Measurements from ENCODE around the gene PTPN4.

The PTPN4 gene

DNA sequence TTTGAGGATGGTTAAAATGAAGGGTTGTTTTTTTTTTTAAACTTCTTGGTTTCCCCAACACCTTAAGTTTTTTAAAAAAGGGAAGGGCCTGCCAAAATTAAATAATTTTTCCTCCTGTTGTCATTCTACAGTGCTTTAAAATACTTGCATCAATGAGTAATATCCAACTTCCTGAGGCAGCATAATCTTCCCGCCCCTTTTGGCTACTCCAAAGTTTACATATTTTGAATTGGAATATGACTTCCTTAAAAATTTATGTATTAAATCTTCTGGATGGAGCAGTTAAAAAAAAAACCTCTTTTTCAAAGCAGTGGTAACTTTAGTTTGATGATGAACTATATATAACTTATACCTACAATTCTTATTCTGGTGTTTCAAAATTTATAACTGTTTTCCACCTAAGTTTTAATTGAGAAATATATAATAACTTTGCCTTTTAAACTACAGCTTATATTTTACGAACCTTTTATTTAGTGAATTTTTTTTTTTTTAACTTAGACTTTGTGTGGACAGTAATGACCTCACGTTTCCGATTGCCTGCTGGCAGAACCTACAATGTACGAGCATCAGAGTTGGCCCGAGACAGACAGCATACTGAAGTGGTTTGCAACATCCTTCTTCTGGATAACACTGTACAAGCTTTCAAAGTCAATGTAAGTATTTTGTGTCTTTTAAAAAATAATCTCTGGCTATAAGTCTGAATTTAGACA, 49.8 kb downstream of the PTPN4 start:
- DNase-seq (ENCODE audit: low read depth) = peak; percentile 65

DNA sequence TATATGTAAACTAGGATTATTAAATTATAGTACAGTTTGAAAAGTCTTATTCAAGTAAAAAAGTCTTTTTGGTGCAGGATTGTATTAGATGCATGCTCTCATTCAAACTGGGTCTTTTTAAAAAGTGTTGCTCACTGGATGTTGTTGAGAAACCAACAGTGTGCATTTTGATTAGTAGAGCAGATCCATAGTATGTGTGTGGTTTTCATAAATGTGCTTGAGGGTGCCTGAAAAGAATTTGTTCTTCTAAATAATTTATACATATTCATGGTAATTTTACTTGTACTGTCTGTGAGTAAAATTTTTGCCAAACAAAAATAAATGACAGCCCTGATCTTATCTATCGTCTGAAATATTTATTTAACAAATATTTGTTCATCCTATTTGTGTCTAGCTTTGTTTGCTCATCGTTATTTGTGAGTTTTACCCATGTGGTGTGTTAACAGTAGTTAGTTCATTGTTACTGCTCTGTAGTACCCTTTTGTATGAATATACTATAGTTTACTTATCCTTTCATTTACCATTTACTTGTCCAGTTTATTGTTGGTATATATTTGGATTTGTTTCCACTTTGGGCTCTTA, 50.4 kb downstream of the PTPN4 start:
- no peak for DNase-seq (ENCODE audit: low read depth)

DNA sequence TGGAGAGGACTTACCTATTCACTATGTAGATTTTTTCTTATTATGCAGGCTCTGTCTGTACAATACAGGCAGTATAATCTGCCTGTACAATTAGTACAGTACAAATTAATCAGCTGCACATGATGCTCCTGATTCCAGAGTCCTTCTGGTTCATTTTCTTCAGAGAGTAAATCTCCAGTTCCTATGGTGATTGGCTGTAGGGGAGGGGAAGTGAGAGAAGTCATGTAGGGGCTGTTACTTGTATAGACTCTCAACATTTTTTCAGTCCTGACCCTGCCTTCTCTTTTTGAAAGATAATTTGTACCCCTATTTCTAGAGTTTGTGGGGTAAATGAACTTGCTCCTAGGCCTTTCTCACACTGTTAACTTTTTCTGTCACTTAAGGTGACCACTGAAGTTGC, 54.5 kb downstream of the PTPN4 start:
- no peak for DNase-seq (ENCODE audit: low read depth)

DNA sequence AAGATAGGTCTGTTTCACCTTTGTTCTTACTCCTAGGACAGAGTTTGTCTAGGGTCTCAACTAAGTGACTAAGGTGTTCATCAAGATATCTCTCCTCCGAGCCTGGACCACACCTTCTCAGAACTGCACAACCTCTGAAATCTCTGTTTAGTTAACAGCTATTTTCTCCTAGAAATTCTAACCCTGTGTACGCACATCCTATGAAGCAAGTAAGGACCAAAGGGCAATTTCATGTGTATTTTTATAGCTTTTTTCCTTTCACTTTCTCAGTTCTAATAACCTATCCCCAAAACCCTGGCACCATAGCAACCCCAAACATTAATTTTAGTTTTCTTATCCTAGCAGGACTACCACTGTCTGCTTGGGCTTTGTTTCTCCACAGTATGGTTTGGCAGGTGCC, 59.1 kb downstream of the PTPN4 start:
- DNase-seq (ENCODE audit: low read depth) = no peak

DNA sequence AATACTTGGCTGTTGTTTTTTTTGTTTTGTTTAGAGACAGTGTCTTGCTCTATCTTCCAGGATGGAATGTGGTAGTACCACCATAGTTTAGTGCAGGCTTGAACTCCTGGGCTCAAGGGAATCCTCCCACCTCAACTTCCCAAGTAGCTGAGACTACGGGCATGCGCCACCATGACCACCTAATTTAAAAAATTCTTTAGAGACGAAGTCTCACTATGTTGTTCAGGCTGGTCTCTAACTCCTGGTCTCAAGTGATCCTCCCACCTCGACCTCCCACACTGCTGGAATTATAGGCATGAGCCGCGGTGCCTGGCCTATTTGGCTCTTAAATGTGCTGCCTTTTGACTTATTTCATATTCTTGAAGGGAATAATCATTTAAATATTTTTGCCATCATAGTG, 60.1 kb downstream of the PTPN4 start:
- no peak for DNase-seq (ENCODE audit: low read depth)

DNA sequence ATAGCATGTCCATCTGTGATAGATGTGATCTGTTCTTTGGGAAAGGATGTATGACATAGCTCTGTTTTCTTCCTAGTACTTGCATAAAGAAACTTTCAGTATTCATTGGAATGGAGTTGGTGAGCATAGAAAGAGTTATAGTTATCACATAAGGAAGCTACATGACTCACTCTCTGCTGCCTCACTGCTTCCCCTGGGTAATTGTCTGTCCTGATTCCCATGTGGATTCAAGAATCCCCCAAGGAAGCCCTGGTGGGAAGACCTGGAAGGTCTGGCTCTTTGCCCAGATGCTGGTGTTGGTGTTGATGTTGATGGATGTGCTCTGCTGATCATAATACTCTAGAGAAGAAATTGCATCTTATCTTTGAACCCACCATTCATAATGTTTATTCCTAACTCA, 60.6 kb downstream of the PTPN4 start:
- no peak for DNase-seq (ENCODE audit: low read depth)

DNA sequence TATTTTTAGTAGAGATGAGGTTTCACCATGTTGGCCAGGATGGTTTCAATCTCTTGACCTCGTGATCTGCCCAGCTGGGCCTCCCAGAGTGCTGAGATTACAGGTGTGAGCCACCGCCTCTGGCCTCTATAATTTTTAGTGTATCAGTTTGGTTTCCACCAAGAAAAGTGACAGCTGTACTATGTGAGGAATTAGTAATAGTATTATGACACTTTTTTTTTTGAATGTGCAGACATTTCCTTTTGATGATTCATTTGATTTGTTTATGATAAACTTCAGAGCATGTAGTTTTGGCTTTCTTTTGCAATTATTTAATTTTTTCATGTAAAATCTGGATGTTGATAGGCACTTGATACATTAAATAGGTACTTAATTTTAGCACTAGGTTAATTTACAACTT, 61.5 kb downstream of the PTPN4 start:
- no peak for DNase-seq (ENCODE audit: low read depth)

DNA sequence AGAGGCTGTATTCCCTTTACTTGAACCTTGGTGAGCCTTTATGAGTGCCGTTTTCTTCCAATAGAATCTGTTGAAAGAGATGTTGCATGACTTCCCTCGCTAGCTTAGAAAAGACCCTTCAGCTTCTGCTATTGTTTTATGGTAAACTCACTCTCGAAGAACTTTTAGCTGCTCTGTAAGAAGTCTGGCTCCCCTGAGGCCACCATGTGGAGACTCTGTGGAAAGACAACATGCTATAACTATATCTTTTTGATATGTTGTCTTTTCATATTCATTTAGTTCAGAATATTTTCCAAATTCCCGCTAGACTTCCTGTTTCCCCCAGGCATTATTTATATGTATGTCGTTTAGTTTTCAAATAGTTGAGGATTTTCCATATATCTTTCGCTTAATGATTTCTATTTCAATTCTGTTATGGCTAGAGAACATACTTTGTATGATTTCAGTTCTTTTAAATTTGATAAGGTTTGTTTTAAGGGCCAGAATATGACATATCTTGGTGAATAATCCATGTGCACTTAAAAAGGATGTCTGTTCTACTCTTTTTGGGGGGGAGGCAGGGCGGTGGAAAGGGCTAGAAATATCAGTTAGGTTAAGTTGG, 64.1 kb downstream of the PTPN4 start:
- no peak for DNase-seq (ENCODE audit: low read depth)

DNA sequence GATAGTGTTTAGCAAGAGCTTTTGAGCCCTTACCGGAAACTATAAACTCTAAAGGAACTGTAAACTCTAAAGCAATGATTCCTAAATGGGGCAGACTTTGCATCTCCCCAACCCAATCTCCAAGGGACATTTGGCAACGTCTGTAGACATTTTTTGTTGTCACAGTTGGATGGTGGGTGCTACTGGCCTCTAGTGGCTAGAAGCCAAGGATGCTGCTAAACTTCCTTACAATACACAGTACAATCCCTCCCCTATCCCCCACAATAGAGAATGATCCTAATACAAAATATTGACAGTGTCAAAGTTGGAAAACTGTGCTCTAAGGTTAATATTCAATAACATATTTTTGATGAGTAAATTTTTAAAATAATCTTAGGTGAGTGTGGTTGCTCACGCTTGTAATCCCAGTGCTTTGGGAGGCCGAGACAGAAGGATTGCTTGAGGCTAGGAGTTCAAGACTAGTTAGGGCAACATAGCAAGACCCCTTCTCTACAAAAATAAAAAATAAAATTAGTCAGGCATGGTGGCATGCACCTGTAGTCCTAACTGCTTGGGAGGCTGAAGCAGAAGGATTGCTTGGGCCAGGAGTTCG, 66.7 kb downstream of the PTPN4 start:
- DNase-seq (ENCODE audit: low read depth) = no peak

DNA sequence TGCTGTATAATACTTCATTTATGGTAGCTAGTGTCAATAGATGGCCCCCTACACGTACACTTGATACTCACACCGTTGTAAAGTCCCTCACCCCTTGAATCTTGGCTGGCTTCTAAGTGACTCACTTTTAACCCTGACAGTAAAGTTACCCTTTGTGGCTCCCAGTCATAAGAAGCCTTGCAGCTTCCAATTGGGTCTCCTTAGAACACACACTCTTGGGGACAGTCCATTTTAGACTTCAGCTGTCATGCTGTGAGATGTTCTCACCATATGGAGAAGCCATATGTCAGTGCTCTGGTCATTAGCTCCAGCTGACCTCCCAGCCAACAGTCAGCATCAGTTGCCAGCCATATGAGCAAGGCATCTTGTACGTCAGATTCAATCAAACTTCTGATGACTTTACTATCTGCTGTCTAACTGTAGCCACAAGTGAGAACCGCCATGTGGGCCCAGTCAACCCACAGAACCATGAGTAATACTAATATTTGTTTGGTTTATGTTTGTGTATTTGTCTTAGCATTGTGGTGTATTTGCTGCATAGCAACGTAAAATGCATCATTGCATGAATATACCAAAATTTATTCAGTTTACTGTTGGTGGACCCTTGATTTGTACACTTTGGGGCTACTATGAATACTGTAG, 68.3 kb downstream of the PTPN4 start:
- DNase-seq (ENCODE audit: low read depth) = no peak

DNA sequence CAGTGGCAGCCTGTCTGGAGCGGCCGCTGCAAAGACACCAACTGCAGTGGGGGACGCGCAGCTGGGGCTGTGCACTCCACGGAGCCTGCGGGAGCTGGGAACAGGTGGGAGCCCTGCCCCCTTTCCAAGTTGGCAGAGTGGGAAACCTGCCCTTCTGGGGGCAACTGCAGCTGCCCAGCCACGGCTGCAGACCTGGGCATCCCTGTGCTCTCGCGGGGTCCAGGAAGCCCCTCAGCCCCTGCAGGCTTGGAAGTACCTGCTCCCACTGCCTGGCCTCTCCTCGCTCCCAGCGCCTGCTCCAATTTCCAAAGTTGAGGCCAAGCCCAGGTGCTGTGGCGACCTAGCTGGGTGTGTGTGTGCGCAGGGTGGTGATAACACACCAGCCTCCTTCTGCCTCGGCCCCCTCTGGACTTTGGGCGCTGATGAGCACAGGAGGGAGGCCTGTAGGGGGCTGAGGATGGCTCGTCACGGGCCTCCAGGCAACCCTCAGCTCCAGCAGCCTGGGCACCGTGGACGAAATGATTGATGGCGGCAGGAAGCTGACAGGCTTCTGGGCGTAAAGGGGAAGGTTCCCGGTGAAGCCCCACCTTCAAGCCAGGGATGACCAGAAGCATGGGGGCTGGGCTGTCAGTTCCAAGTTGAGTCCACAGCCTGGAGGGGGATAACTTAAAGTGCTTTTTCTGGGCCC, 76.9 kb downstream of the PTPN4 start:
- no peak for DNase-seq (ENCODE audit: low read depth)

DNA sequence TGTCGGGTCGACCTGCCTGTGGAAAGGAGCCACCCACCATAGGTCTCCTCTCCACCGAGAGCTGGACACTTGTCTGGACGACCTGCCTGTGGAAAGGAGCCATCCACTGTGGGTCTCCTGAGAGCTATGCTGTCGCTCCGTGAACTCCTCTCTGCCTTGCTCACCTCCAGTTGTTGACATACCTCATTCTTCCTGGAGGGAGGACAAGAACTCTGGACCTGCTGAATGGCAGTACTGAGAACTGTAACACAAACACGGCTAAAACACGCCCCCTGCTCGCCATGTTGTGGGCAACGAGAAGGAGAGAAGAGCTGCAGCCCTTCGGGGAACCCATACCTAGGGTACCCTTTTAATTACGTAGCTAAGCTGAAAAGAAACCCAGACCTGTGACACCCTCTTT, 77.6 kb downstream of the PTPN4 start:
- DNase-seq (ENCODE audit: low read depth) = no peak

DNA sequence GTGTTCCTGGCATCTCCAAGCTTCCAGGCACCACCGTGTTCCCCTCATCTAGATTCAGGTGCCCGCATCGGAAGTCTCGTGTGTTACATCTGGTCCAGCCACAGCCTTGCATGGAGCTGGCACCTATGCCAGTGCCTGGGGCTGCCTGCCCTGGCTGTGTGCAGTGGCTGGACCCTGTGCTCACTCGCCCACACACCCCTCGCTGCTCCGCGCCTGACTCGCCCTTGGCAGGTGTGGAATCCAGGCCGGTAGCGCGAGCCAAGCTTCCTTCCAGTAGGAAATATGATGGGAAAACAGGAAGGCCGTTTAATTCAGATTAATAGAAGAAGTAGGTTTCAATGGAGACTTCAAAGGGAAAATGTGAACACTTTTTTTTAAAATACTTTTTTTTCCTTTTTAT, 78.0 kb downstream of the PTPN4 start:
- no peak for DNase-seq (ENCODE audit: low read depth)

DNA sequence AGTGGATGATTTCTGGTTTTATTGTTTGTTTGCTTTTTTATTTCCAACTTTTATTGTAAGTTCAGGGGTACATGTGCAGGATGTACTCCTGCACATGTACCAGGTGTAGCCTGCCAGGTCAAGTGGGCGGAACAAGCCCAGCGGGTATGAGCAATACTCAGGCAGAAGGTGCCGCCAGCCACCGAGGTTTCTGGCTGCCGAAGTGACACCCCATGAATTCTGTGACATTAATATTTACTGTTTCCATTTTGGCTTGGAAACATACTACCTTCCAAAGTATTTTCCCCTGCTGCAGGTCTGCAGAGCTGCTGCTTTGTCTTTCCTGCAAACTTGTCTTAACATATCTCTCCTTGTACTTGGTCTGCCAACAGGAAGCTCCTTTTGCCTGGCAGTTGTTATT, 78.5 kb downstream of the PTPN4 start:
- no peak for DNase-seq (ENCODE audit: low read depth)

DNA sequence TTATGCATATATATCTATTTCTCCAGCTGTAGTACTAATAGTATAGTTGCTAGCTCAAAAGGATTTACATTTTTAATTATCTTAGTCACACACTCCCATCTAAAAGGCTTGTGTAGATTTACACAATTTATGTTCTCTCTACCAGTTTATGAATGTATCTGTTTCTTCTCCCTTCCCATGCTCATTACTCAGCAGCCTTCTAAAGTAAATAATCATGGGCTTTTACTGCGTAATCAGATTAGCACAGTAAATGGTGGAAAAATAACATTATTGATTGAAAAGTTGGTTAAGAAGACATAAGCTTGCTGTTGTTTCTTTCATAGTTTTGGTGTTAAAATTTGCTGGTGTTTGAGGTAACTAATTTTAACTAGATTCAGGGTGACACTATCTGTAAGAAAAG, 81.8 kb downstream of the PTPN4 start:
- no peak for DNase-seq (ENCODE audit: low read depth)

DNA sequence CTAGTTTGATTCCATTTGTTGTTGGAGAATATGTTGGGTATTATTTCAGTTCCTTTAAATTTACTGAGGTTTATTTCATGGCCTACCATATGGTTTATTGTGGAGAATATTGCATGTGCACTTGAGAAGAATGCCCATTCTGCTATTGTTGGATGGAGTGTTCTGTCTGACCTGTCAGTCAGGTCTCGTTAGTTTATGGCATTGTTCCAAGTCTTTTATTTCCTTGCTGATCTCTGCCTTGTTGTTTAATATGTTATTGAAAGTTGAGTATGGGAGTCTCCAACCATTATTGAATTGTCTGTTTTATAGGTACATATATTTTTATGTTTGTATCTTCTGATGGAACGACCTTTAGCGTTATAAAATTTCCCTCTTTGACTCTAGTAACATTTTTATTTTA, 86.3 kb downstream of the PTPN4 start:
- no peak for DNase-seq (ENCODE audit: low read depth)

DNA sequence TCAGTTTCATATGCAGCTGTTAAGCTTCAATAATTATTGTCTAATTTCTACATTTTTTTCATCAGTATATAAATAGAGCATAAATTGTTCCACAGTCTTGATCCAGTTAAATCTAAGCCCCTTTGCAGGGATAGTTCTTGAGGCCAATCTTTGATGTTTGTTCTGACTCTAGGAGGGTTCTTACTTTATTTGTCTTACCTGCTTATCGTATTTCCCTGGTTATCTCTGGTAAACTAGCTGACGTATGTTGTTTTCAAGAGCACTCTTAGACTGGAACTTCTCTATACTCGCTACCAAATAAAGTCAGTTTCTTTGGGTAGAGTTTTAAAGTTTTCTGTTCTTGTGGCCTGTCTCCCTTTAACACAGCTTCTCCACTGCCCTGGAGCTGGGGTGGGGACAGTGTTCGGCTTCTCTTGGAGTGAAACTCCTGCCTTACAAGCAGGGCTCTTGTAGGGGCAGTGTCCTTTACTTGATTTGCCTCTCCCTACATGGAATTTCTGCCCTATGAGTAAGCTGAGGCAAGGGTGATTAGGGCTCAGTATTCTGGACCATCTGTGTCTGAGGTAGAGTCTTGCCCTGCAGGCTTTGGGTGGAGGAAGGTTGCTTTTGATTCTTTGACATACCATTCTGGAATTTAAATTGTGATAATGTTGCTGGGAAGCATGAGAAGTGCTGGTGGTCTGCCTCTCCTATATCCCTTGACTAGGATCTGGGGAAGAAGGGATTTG, 90.3 kb downstream of the PTPN4 start:
- DNase-seq (ENCODE audit: low read depth) = no peak

DNA sequence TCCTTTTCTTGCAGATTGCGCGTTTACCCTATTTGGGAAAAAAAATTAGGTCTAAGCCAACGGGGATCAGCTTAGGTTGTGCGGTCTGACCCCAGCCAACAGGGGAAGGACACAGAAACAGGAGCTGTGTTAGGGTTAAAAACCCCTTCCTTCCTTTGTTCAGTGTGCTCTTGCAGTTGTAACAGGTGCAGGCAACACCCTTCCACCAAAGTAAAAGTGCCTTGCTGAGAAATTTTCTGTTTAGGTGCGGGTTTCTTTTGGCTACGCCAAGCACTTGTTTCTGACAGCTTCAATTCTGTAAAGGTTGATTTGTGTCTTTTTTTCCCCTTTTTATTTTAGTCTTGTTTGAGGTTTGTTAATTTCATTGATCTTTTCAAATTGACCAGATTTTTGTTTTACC, 92.5 kb downstream of the PTPN4 start:
- no peak for DNase-seq (ENCODE audit: low read depth)

DNA sequence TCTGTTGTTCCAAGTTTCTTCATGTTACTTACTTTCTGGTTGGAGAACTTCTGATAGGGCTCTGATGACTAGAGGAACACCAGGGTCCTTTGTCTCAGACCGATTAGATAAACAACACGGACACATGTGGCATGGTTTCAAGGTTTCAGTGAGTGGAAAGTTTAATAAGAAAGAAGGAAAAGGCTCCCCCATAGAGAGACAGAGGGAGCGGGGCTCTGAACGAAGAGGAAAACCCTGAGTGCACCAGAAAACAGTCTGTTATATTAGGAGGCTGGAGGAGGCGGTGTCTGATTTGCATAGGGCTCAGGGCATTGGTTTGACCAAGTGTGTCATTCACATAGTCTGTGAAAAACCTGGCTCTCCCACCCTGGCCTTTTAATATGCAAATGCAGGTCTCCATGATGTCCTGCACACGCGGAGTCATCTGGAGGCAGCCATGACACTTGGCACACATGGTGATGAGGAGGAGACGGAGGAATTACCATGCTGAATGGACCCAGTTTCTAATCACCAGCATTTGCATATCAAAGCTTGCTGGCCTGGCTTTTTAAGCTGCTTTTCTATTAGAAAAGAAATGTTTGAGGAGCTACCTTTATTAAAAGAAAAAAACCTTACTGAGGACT, 94.2 kb downstream of the PTPN4 start:
- DNase-seq (ENCODE audit: low read depth) = no peak

DNA sequence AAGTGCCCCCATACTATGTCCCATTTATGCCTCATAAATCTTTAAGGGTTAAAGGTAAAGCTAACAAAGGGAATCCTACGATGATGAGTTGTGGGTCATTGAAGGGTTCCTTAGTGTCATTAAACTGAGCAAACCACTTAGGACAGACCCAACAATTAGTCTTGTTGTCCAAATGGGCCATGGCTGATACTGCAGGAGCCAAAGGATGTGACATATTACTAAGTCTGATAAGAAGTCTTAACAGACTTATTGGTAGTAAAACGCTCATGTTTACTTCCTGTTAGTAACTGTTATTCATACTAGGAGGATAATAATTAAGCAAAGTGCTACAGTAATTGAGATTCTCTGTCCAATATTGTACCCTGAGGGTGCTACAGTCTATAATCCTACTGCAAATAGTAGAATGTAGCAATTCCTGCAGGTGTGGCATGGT, 96.8 kb downstream of the PTPN4 start:
- DNase-seq (ENCODE audit: low read depth) = no peak

DNA sequence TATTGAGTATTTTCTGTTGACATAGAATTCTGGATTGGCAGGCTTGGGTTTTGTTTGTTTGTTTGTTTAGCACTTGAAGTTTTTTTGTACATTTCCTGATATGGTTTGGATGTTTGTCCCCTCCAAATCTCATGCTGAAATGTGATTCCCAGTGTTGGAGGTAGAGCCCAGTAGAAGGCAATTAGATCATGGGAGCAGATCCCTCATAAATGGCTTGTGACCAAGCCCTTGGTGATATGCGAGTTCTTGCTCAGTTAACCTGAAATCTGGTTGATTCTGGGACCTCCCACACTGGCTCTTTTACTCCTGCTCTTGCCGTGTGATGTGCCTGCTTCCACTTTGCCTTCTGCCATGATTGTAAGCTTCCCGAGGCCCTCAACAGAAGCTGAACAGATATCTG, 98.0 kb downstream of the PTPN4 start:
- no peak for DNase-seq (ENCODE audit: low read depth)
